Measurements from ENCODE around the gene PNPLA5.

The PNPLA5 gene

GRCh38 chr22:43857367-43857766 lies 34.4 kb downstream of the PNPLA5 start:
- Histone ChIP-seq H3K9me3 (ENCODE audit: control insufficient read depth, low read length) (no peaks in the 10 kb centered on the region), H3K27me3 (replicated peaks; ENCODE audit: control insufficient read depth, insufficient read depth, low read length, poor library complexity, severe bottlenecking) (peaks cover 17% of the 10 kb centered on the region), H3K4me3 (ENCODE audit: insufficient read depth, low read depth, low read length, poor library complexity, severe bottlenecking) (no peak overlapping the region)

GRCh38 chr22:43855431-43855830 lies 36.4 kb downstream of the PNPLA5 start:
- no peak for DNase-seq
- H3K36me3 ChIP-seq (ENCODE audit: control insufficient read depth, insufficient read depth, low read length), result no peaks in the 10 kb centered on the region
- H3K4me3 ChIP-seq (ENCODE audit: insufficient read depth, low read depth, low read length, poor library complexity, severe bottlenecking), result no peak overlapping the region
- no peak overlapping the region for H3K27ac ChIP-seq (ENCODE audit: insufficient read depth, low read length, poor library complexity, severe bottlenecking)
- no peaks in the 10 kb centered on the region for H3K9me3 ChIP-seq (ENCODE audit: control insufficient read depth, low read length)
- peaks cover 7% of the 10 kb centered on the region for H3K27me3 ChIP-seq (replicated peaks; ENCODE audit: control insufficient read depth, insufficient read depth, low read length, poor library complexity, severe bottlenecking)
- H3K4me1 ChIP-seq (ENCODE audit: control insufficient read depth, insufficient read depth, low read length, poor library complexity, severe bottlenecking), result no peaks in the 10 kb centered on the region

More at GRCh38 chr22:43857367-43857766, 34.4 kb downstream of the PNPLA5 start:
- Histone ChIP-seq H3K36me3 (ENCODE audit: control insufficient read depth, insufficient read depth, low read length) (no peaks in the 10 kb centered on the region), H3K4me1 (ENCODE audit: control insufficient read depth, insufficient read depth, low read length, poor library complexity, severe bottlenecking) (no peaks in the 10 kb centered on the region), H3K27ac (ENCODE audit: insufficient read depth, low read length, poor library complexity, severe bottlenecking) (no peak overlapping the region)
- no peak for DNase-seq

GRCh38 chr22:43854786-43855271 lies 37.0 kb downstream of the PNPLA5 start:
- Histone ChIP-seq H3K27ac (ENCODE audit: insufficient read depth, low read length, poor library complexity, severe bottlenecking) (no peak overlapping the region), H3K4me1 (ENCODE audit: control insufficient read depth, insufficient read depth, low read length, poor library complexity, severe bottlenecking) (no peaks in the 10 kb centered on the region), H3K36me3 (ENCODE audit: control insufficient read depth, insufficient read depth, low read length) (no peaks in the 10 kb centered on the region), H3K4me3 (ENCODE audit: insufficient read depth, low read depth, low read length, poor library complexity, severe bottlenecking) (no peak overlapping the region), H3K27me3 (replicated peaks; ENCODE audit: control insufficient read depth, insufficient read depth, low read length, poor library complexity, severe bottlenecking) (peaks cover 5% of the 10 kb centered on the region), H3K9me3 (ENCODE audit: control insufficient read depth, low read length) (no peaks in the 10 kb centered on the region)
- no peak for DNase-seq

- Histone ChIP-seq H3K4me1 (ENCODE audit: control insufficient read depth, insufficient read depth, low read length, poor library complexity, severe bottlenecking) (no peaks in the 10 kb centered on the region), H3K27me3 (replicated peaks; ENCODE audit: control insufficient read depth, insufficient read depth, low read length, poor library complexity, severe bottlenecking) (peaks cover 5% of the 10 kb centered on the region), H3K9me3 (ENCODE audit: control insufficient read depth, low read length) (no peaks in the 10 kb centered on the region), H3K27ac (ENCODE audit: insufficient read depth, low read length, poor library complexity, severe bottlenecking) (no peak overlapping the region), H3K36me3 (ENCODE audit: control insufficient read depth, insufficient read depth, low read length) (no peaks in the 10 kb centered on the region), H3K4me3 (ENCODE audit: insufficient read depth, low read depth, low read length, poor library complexity, severe bottlenecking) (no peak overlapping the region)
- no peak for DNase-seq
Observed at GRCh38 chr22:43854121-43854785, 37.6 kb downstream of the PNPLA5 start.

- Histone ChIP-seq H3K9me3 (ENCODE audit: control insufficient read depth, low read length) (no peaks in the 10 kb centered on the region), H3K27me3 (replicated peaks; ENCODE audit: control insufficient read depth, insufficient read depth, low read length, poor library complexity, severe bottlenecking) (peaks cover 3% of the 10 kb centered on the region), H3K4me3 (ENCODE audit: insufficient read depth, low read depth, low read length, poor library complexity, severe bottlenecking) (no peak overlapping the region), H3K4me1 (ENCODE audit: control insufficient read depth, insufficient read depth, low read length, poor library complexity, severe bottlenecking) (no peaks in the 10 kb centered on the region), H3K36me3 (ENCODE audit: control insufficient read depth, insufficient read depth, low read length) (no peaks in the 10 kb centered on the region), H3K27ac (ENCODE audit: insufficient read depth, low read length, poor library complexity, severe bottlenecking) (no peak overlapping the region)
- DNase-seq, result no peak
Observed at GRCh38 chr22:43853328-43853931, 38.4 kb downstream of the PNPLA5 start.

- H3K4me1 ChIP-seq (ENCODE audit: control insufficient read depth, insufficient read depth, low read length, poor library complexity, severe bottlenecking), result no peaks in the 10 kb centered on the region
- no peaks in the 10 kb centered on the region for H3K9me3 ChIP-seq (ENCODE audit: control insufficient read depth, low read length)
- DNase-seq, result no peak
- H3K27me3 ChIP-seq (replicated peaks; ENCODE audit: control insufficient read depth, insufficient read depth, low read length, poor library complexity, severe bottlenecking), result peaks cover 2% of the 10 kb centered on the region
- H3K27ac ChIP-seq (ENCODE audit: insufficient read depth, low read length, poor library complexity, severe bottlenecking), result no peak overlapping the region
- H3K4me3 ChIP-seq (ENCODE audit: insufficient read depth, low read depth, low read length, poor library complexity, severe bottlenecking), result no peak overlapping the region
- no peaks in the 10 kb centered on the region for H3K36me3 ChIP-seq (ENCODE audit: control insufficient read depth, insufficient read depth, low read length)
Observed at GRCh38 chr22:43852573-43853327, 39.1 kb downstream of the PNPLA5 start.

GRCh38 chr22:43851979-43852307 lies 39.9 kb downstream of the PNPLA5 start:
- Histone ChIP-seq H3K27me3 (replicated peaks; ENCODE audit: control insufficient read depth, insufficient read depth, low read length, poor library complexity, severe bottlenecking) (peaks cover 2% of the 10 kb centered on the region), H3K4me1 (ENCODE audit: control insufficient read depth, insufficient read depth, low read length, poor library complexity, severe bottlenecking) (no peaks in the 10 kb centered on the region), H3K4me3 (ENCODE audit: insufficient read depth, low read depth, low read length, poor library complexity, severe bottlenecking) (no peak overlapping the region), H3K27ac (ENCODE audit: insufficient read depth, low read length, poor library complexity, severe bottlenecking) (no peak overlapping the region), H3K9me3 (ENCODE audit: control insufficient read depth, low read length) (no peaks in the 10 kb centered on the region), H3K36me3 (ENCODE audit: control insufficient read depth, insufficient read depth, low read length) (no peaks in the 10 kb centered on the region)
- DNase-seq, result no peak

- Histone ChIP-seq H3K9me3 (ENCODE audit: control insufficient read depth, low read length) (no peaks in the 10 kb centered on the region), H3K27me3 (replicated peaks; ENCODE audit: control insufficient read depth, insufficient read depth, low read length, poor library complexity, severe bottlenecking) (peaks cover 2% of the 10 kb centered on the region), H3K27ac (ENCODE audit: insufficient read depth, low read length, poor library complexity, severe bottlenecking) (no peak overlapping the region), H3K4me1 (ENCODE audit: control insufficient read depth, insufficient read depth, low read length, poor library complexity, severe bottlenecking) (no peaks in the 10 kb centered on the region), H3K4me3 (ENCODE audit: insufficient read depth, low read depth, low read length, poor library complexity, severe bottlenecking) (no peak overlapping the region), H3K36me3 (ENCODE audit: control insufficient read depth, insufficient read depth, low read length) (no peaks in the 10 kb centered on the region)
- DNase-seq, result no peak
Observed at GRCh38 chr22:43851058-43851978, 40.5 kb downstream of the PNPLA5 start.

GRCh38 chr22:43850529-43850928 lies 41.3 kb downstream of the PNPLA5 start:
- peaks cover 2% of the 10 kb centered on the region for H3K27me3 ChIP-seq (replicated peaks; ENCODE audit: control insufficient read depth, insufficient read depth, low read length, poor library complexity, severe bottlenecking)
- no peaks in the 10 kb centered on the region for H3K4me1 ChIP-seq (ENCODE audit: control insufficient read depth, insufficient read depth, low read length, poor library complexity, severe bottlenecking)
- H3K9me3 ChIP-seq (ENCODE audit: control insufficient read depth, low read length), result no peaks in the 10 kb centered on the region
- no peak for DNase-seq
- H3K27ac ChIP-seq (ENCODE audit: insufficient read depth, low read length, poor library complexity, severe bottlenecking), result no peak overlapping the region
- H3K4me3 ChIP-seq (ENCODE audit: insufficient read depth, low read depth, low read length, poor library complexity, severe bottlenecking), result no peak overlapping the region
- no peaks in the 10 kb centered on the region for H3K36me3 ChIP-seq (ENCODE audit: control insufficient read depth, insufficient read depth, low read length)

Measured in effector memory CD4-positive, alpha-beta T cell (primary cell).